ENCODE measurements around the gene MLPH. TPM values are rescaled to one million over a fixed set of nuclear protein-coding genes. Genes with fewer than 3 reads are reported as not detected.

MLPH gene
- total RNA-seq, 1 experiment from 2014 or later = 237 TPM

- H3K4me2 ChIP-seq = peak overlapping the region; percentile 99
- BruUV-seq (replicated peaks) = TSS peak; percentile 17
- H3K79me2 ChIP-seq (ENCODE audit: low read depth) = peaks cover 69% of the 10 kb centered on the region
- ChIA-PET POLR2A (ENCODE audit: unreplicated experiment) (interaction anchor here (0.6 kb wide), 1 partner anchor 1730 kb away, joined by 4 read pairs; no protein-coding TSS in a partner anchor), CTCF (interaction anchor here (0.6 to 1.0 kb wide), 5 partner anchors 11 to 623 kb away, joined by 3 to 7 read pairs (median 3); no protein-coding TSS in a partner anchor)
- peaks cover 71% of the 10 kb centered on the region for H3K4me1 ChIP-seq (replicated peaks; ENCODE audit: insufficient read depth)
- H3K36me3 ChIP-seq (ENCODE audit: low read depth) = peaks cover 14% of the 10 kb centered on the region
- no peaks in the 10 kb centered on the region for H4K20me1 ChIP-seq (ENCODE audit: insufficient read depth)
- DNase-seq = peak in 1 of 2 experiments; percentile 45
- H3K27me3 ChIP-seq (ENCODE audit: insufficient read depth, low read depth) = no peaks in the 10 kb centered on the region
- TF ChIP-seq EZH2 (IDR thresholded peaks at IDR 0.05; ENCODE audit: low read depth) (no peak), CTCF (conservative IDR thresholded peaks at IDR 0.05) (no peak)
- no peaks in the 10 kb centered on the region for H3K9me2 ChIP-seq (ENCODE audit: insufficient read depth)
- peak overlapping the region; percentile 99 for H3K27ac ChIP-seq
- intact Hi-C loops (cut with micrococcal nuclease; ENCODE audit: unreplicated experiment) = loop anchor here (2.0 to 5.0 kb wide), 2 partner anchors 14 to 201 kb away; no protein-coding TSS in a partner anchor
- peak overlapping the region; percentile 84 for H2AFZ ChIP-seq
- H3K9me3 ChIP-seq (ENCODE audit: insufficient read depth, low read depth) = peaks cover 9% of the 10 kb centered on the region
- peaks cover 56% of the 10 kb centered on the region for H3F3A ChIP-seq (ENCODE audit: insufficient read depth, low read depth)
- H3K4me3 ChIP-seq = peak overlapping the region; percentile 70
Measured at GRCh38 chr2:237486334-237486818, 675 bp upstream of the MLPH start.

- Histone ChIP-seq H3K27ac (peak overlapping the region; percentile 99), H3K79me2 (ENCODE audit: low read depth) (peaks cover 80% of the 10 kb centered on the region), H3K4me3 (peak overlapping the region; percentile 70), H2AFZ (peak overlapping the region; percentile 84; the same call in 1 of the 2 replicates), H3K36me3 (ENCODE audit: low read depth) (peaks cover 23% of the 10 kb centered on the region), H3F3A (ENCODE audit: insufficient read depth, low read depth) (peaks cover 61% of the 10 kb centered on the region), H3K4me2 (peak overlapping the region; percentile 99), H3K9me3 (ENCODE audit: insufficient read depth, low read depth) (peaks cover 16% of the 10 kb centered on the region), H3K9me2 (ENCODE audit: insufficient read depth) (no peaks in the 10 kb centered on the region), H3K4me1 (replicated peaks; ENCODE audit: insufficient read depth) (peaks cover 76% of the 10 kb centered on the region), H3K27me3 (ENCODE audit: insufficient read depth, low read depth) (no peaks in the 10 kb centered on the region), H4K20me1 (ENCODE audit: insufficient read depth) (no peaks in the 10 kb centered on the region)
- intact Hi-C loops (cut with micrococcal nuclease; ENCODE audit: unreplicated experiment) = loop anchor here (2.0 to 5.0 kb wide), 2 partner anchors 13 to 200 kb away; no protein-coding TSS in a partner anchor
- TF ChIP-seq EZH2 (IDR thresholded peaks at IDR 0.05; ENCODE audit: low read depth) (no peak), CTCF (conservative IDR thresholded peaks at IDR 0.05) (no peak)
- BruUV-seq (replicated peaks) = no TSS peak
- DNase-seq = peak; percentile 52 to 57
- CTCF ChIA-PET = interaction anchor here (0.6 to 2.5 kb wide), 6 partner anchors 11 to 80 kb away, joined by 3 to 19 read pairs (median 6); no protein-coding TSS in a partner anchor
- POLR2A ChIA-PET (ENCODE audit: unreplicated experiment) = interaction anchor here (0.5 to 1.1 kb wide), 3 partner anchors 13 to 1162 kb away, joined by 3 to 4 read pairs (median 3); no protein-coding TSS in a partner anchor
Measured at GRCh38 chr2:237487496-237487895, 445 bp downstream of the MLPH start.

GRCh38 chr2:237488295-237488694 lies 1.2 kb downstream of the MLPH start:
- peaks cover 16% of the 10 kb centered on the region for H3K9me3 ChIP-seq (ENCODE audit: insufficient read depth, low read depth)
- peak overlapping the region; percentile 99 for H3K27ac ChIP-seq
- H3K9me2 ChIP-seq (ENCODE audit: insufficient read depth) = no peaks in the 10 kb centered on the region
- peaks cover 73% of the 10 kb centered on the region for H3K4me1 ChIP-seq (replicated peaks; ENCODE audit: insufficient read depth)
- no TSS peak for BruUV-seq (replicated peaks)
- no peak overlapping the region for H2AFZ ChIP-seq
- POLR2A ChIA-PET (ENCODE audit: unreplicated experiment) = interaction anchor here (0.5 to 1.7 kb wide), 4 partner anchors 13 to 1163 kb away, joined by 3 to 42 read pairs (median 4); no protein-coding TSS in a partner anchor
- H3K4me2 ChIP-seq = peak overlapping the region; percentile 99
- intact Hi-C loops (cut with micrococcal nuclease; ENCODE audit: unreplicated experiment) = loop anchor here (5.0 kb wide), 1 partner anchor 199 kb away; no protein-coding TSS in a partner anchor
- peaks cover 31% of the 10 kb centered on the region for H3K36me3 ChIP-seq (ENCODE audit: low read depth)
- peaks cover 59% of the 10 kb centered on the region for H3F3A ChIP-seq (ENCODE audit: insufficient read depth, low read depth)
- DNase-seq = no peak
- TF ChIP-seq EZH2 (IDR thresholded peaks at IDR 0.05; ENCODE audit: low read depth) (no peak), CTCF (conservative IDR thresholded peaks at IDR 0.05) (no peak)
- CTCF ChIA-PET = interaction anchor here (0.9 to 2.5 kb wide), 4 partner anchors 13 to 67 kb away, joined by 3 to 19 read pairs (median 6); no protein-coding TSS in a partner anchor
- H4K20me1 ChIP-seq (ENCODE audit: insufficient read depth) = no peaks in the 10 kb centered on the region
- H3K4me3 ChIP-seq = peak overlapping the region; percentile 70
- H3K79me2 ChIP-seq (ENCODE audit: low read depth) = peaks cover 88% of the 10 kb centered on the region
- no peaks in the 10 kb centered on the region for H3K27me3 ChIP-seq (ENCODE audit: insufficient read depth, low read depth)

Data from PC-9 (cell line).